Measurements from ENCODE around the gene PRDM9. TPM values are rescaled to one million over a fixed set of nuclear protein-coding genes. Genes with fewer than 3 reads are reported as not detected.

Gene PRDM9
- total RNA-seq: not detected in 2 replicates
- polyA plus RNA-seq: not detected in 2 replicates
- not detected in 2 replicates for polyA plus RNA-seq (2012)
- not detected in 2 replicates for polyA minus RNA-seq (ENCODE audit: low replicate concordance)

GRCh38 chr5:23507278-23507685 lies at the start of gene PRDM9:
PRDM9 (plus strand) TSS chr5:23507609; CDS start chr5:23509034, 1,425 bp downstream.
- Histone ChIP-seq H3K4me3 (replicated peaks in 1 of 4; ENCODE audit: control extremely low read depth in 1 of 4, insufficient read depth in 1 of 4, low read depth in 3 of 4, low read length in 4 of 4) (peak within 1 kb of the TSS in 1 of 4 experiments; percentile 58), H3K27me3 (ENCODE audit: control insufficient read depth, insufficient read depth, low read length) (no peaks in the 10 kb centered on the region), H3K9ac (ENCODE audit: insufficient read depth, low read length) (no peak within 1 kb of the TSS), H3K4me2 (ENCODE audit: extremely low read depth, insufficient read depth, low read length) (no peak within 1 kb of the TSS), H3K27ac (ENCODE audit: insufficient read depth, low read length) (no peak within 1 kb of the TSS), H3K4me1 (ENCODE audit: control insufficient read depth, extremely low read depth, insufficient read depth, low read length) (no peaks in the 10 kb centered on the region), H3K9me3 (ENCODE audit: control insufficient read depth, insufficient read depth, low read depth, low read length) (no peaks in the 10 kb centered on the region), H3K36me3 (ENCODE audit: control insufficient read depth, insufficient read depth, low read length) (no peaks in the 10 kb centered on the region), H3K79me2 (ENCODE audit: control insufficient read depth, insufficient read depth, low read length) (no peaks in the 10 kb centered on the region), H2AFZ (ENCODE audit: low read length) (no peak within 1 kb of the TSS), H4K20me1 (ENCODE audit: control insufficient read depth, extremely low read depth, insufficient read depth, low read length) (no peaks in the 10 kb centered on the region)
- no peak for TF ChIP-seq EZH2 (IDR thresholded peaks at IDR 0.05; ENCODE audit: low read length, missing control alignments)
- no peak for TF ChIP-seq CTCF (conservative IDR thresholded peaks at IDR 0.05 in 1 of 2, IDR thresholded peaks at IDR 0.05 in 1 of 2; ENCODE audit: low read depth in 1 of 2, low read length in 2 of 2)
- DNase-seq (ENCODE audit: low read depth in 2 of 2): peak; percentile 0 to 86

GRCh38 chr5:23457780-23458179 lies 49.6 kb upstream of the PRDM9 start:
- H3K4me1 ChIP-seq (ENCODE audit: control insufficient read depth, extremely low read depth, insufficient read depth, low read length): no peaks in the 10 kb centered on the region
- no peaks in the 10 kb centered on the region for H3K79me2 ChIP-seq (ENCODE audit: control insufficient read depth, insufficient read depth, low read length)
- TF ChIP-seq EZH2 (IDR thresholded peaks at IDR 0.05; ENCODE audit: low read length, missing control alignments): no peak
- TF ChIP-seq CTCF (conservative IDR thresholded peaks at IDR 0.05 in 1 of 2, IDR thresholded peaks at IDR 0.05 in 1 of 2; ENCODE audit: low read depth in 1 of 2, low read length in 2 of 2): no peak
- H4K20me1 ChIP-seq (ENCODE audit: control insufficient read depth, extremely low read depth, insufficient read depth, low read length): no peaks in the 10 kb centered on the region
- no peak overlapping the region for H3K4me3 ChIP-seq (replicated peaks in 1 of 4; ENCODE audit: control extremely low read depth in 1 of 4, insufficient read depth in 1 of 4, low read depth in 3 of 4, low read length in 4 of 4)
- H2AFZ ChIP-seq (ENCODE audit: low read length): no peak overlapping the region
- no peak for DNase-seq (ENCODE audit: low read depth in 2 of 2)
- H3K9ac ChIP-seq (ENCODE audit: insufficient read depth, low read length): no peak overlapping the region
- no peaks in the 10 kb centered on the region for H3K9me3 ChIP-seq (ENCODE audit: control insufficient read depth, insufficient read depth, low read depth, low read length)
- no peak overlapping the region for H3K27ac ChIP-seq (ENCODE audit: insufficient read depth, low read length)
- no peaks in the 10 kb centered on the region for H3K27me3 ChIP-seq (ENCODE audit: control insufficient read depth, insufficient read depth, low read length)
- H3K36me3 ChIP-seq (ENCODE audit: control insufficient read depth, insufficient read depth, low read length): no peaks in the 10 kb centered on the region
- H3K4me2 ChIP-seq (ENCODE audit: extremely low read depth, insufficient read depth, low read length): no peak overlapping the region

DNA sequence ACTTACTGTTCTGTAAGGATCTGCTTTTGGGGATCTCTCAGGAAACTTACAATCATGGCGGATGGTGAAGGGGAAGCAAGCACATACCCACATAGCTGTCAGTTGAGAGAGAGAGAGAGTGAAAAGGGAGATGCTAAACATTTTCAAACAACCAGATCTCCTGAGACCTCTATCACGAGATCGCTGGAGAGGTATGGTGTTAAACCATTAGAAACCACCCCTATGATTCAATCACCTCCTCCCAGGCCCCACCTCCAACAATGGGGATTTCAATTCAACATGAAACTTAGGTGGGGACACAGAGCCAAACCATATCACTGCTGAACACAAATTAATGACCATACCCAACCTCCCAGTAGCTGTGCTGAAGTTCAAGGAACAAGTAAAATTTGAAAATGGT lies 48.2 kb upstream of the PRDM9 start:
- H3K79me2 ChIP-seq (ENCODE audit: control insufficient read depth, insufficient read depth, low read length): no peaks in the 10 kb centered on the region
- TF ChIP-seq CTCF (conservative IDR thresholded peaks at IDR 0.05 in 1 of 2, IDR thresholded peaks at IDR 0.05 in 1 of 2; ENCODE audit: low read depth in 1 of 2, low read length in 2 of 2) (no peak), EZH2 (IDR thresholded peaks at IDR 0.05; ENCODE audit: low read length, missing control alignments) (no peak)
- H3K4me3 ChIP-seq (replicated peaks in 1 of 4; ENCODE audit: control extremely low read depth in 1 of 4, insufficient read depth in 1 of 4, low read depth in 3 of 4, low read length in 4 of 4): no peak overlapping the region
- no peaks in the 10 kb centered on the region for H3K36me3 ChIP-seq (ENCODE audit: control insufficient read depth, insufficient read depth, low read length)
- H3K27ac ChIP-seq (ENCODE audit: insufficient read depth, low read length): no peak overlapping the region
- no peaks in the 10 kb centered on the region for H4K20me1 ChIP-seq (ENCODE audit: control insufficient read depth, extremely low read depth, insufficient read depth, low read length)
- no peaks in the 10 kb centered on the region for H3K27me3 ChIP-seq (ENCODE audit: control insufficient read depth, insufficient read depth, low read length)
- no peak overlapping the region for H3K4me2 ChIP-seq (ENCODE audit: extremely low read depth, insufficient read depth, low read length)
- no peak overlapping the region for H2AFZ ChIP-seq (ENCODE audit: low read length)
- DNase-seq (ENCODE audit: low read depth in 2 of 2): no peak
- H3K9me3 ChIP-seq (ENCODE audit: control insufficient read depth, insufficient read depth, low read depth, low read length): no peaks in the 10 kb centered on the region
- no peaks in the 10 kb centered on the region for H3K4me1 ChIP-seq (ENCODE audit: control insufficient read depth, extremely low read depth, insufficient read depth, low read length)
- no peak overlapping the region for H3K9ac ChIP-seq (ENCODE audit: insufficient read depth, low read length)
